MV-4-11 (cell line): ENCODE data around the gene JAKMIP3.
A peak's percentile ranks its signal among the peaks of the same experiment; 100 is the strongest.
"Not testable (repeated sequence)": the region's sequence is repeated elsewhere in the genome, so short reads cannot be mapped to it uniquely, and the experiment has no call there.

ENCODE experiments used
- DNase-seq: peaks from one replicate; lab custom pipeline; 2025; lab: John Stamatoyannopoulos, UW

JAKMIP3 gene

GRCh38 chr10:132066186-132066585, 440 bp downstream of the JAKMIP3 start:
- DNase-seq = no peak

- no peak for DNase-seq
Measured at GRCh38 chr10:132066812-132067211, 1.1 kb downstream of the JAKMIP3 start.

GRCh38 chr10:132068431-132069121, 2.8 kb downstream of the JAKMIP3 start:
- no peak for DNase-seq

GRCh38 chr10:132069122-132069848, 3.5 kb downstream of the JAKMIP3 start:
- no peak for DNase-seq

GRCh38 chr10:132069849-132070182, 4.1 kb downstream of the JAKMIP3 start:
- DNase-seq = no peak

GRCh38 chr10:132070724-132071123, 5.0 kb downstream of the JAKMIP3 start:
- DNase-seq = no peak

GRCh38 chr10:132071667-132072066, 5.9 kb downstream of the JAKMIP3 start:
- DNase-seq = no peak

- no peak for DNase-seq
Measured at GRCh38 chr10:132075909-132076577, 10.3 kb downstream of the JAKMIP3 start.

- DNase-seq = no peak
Measured at GRCh38 chr10:132076578-132077081, 10.9 kb downstream of the JAKMIP3 start.

GRCh38 chr10:132077091-132077490, 11.3 kb downstream of the JAKMIP3 start:
- DNase-seq = no peak

- DNase-seq = no peak
Measured at GRCh38 chr10:132078746-132079345, 13.1 kb downstream of the JAKMIP3 start.

GRCh38 chr10:132084384-132084783, 18.6 kb downstream of the JAKMIP3 start:
- not testable (repeated sequence) for DNase-seq

- DNase-seq = not testable (repeated sequence)
Measured at GRCh38 chr10:132093236-132093635, 27.5 kb downstream of the JAKMIP3 start.

- DNase-seq = no peak
Measured at GRCh38 chr10:132094581-132095234, 29.0 kb downstream of the JAKMIP3 start.

- no peak for DNase-seq
Measured at GRCh38 chr10:132095403-132096113, 29.8 kb downstream of the JAKMIP3 start.

GRCh38 chr10:132096223-132096622, 30.5 kb downstream of the JAKMIP3 start:
- peak; percentile 85 for DNase-seq

GRCh38 chr10:132096863-132097478, 31.2 kb downstream of the JAKMIP3 start:
- no peak for DNase-seq

- DNase-seq = no peak
Measured at GRCh38 chr10:132097609-132098377, 32.0 kb downstream of the JAKMIP3 start.

GRCh38 chr10:132098539-132099388, 33.0 kb downstream of the JAKMIP3 start:
- DNase-seq = no peak
